GM23248 (cell line): ENCODE results near the gene ENTPD8.

ENCODE experiments used
- EZH2 ChIP-seq: fragments of 200-600 bp; sonication (generic); IDR thresholded peaks from 2 replicates; pipeline ENCODE4 v1.6.1; 2018; ENCODE audit warnings: antibody characterized with exemption, mild to moderate bottlenecking; ENCODE audit not compliant: insufficient read depth, poor library complexity, severe bottlenecking
- EZH2phosphoT487 ChIP-seq: fragments of 200-600 bp; sonication (generic); IDR thresholded peaks from 2 replicates; pipeline ENCODE4 v1.6.1; 2018; ENCODE audit warnings: antibody characterized with exemption, moderate library complexity, mild to moderate bottlenecking, low read depth; ENCODE audit not compliant: insufficient read depth

- no peak for TF ChIP-seq EZH2
- no peak for TF ChIP-seq EZH2phosphoT487
Observed at GRCh38 chr9:137427454-137428310, 13.5 kb downstream of the ENTPD8 start.
